GM18520 (cell line): ENCODE data around the gene MAPRE3.

Experiments used
- ATAC-seq: cut with Tn5 transposase; IDR thresholded peaks from one replicate; pipeline ENCODE4 v1.9.1; 2021; ENCODE audit not compliant: unreplicated experiment

Gene MAPRE3

GRCh38 chr2:27010139-27010538 lies 39.7 kb downstream of the MAPRE3 start:
- no peak for ATAC-seq

- ATAC-seq = no peak
Observed at GRCh38 chr2:27013738-27014137, 43.3 kb downstream of the MAPRE3 start.

GRCh38 chr2:27014771-27015433 lies 44.5 kb downstream of the MAPRE3 start:
- no peak for ATAC-seq

- no peak for ATAC-seq
Observed at GRCh38 chr2:27016801-27017325, 46.4 kb downstream of the MAPRE3 start.

GRCh38 chr2:27018142-27018541 lies 47.7 kb downstream of the MAPRE3 start:
- ATAC-seq = no peak

GRCh38 chr2:27019459-27019858 lies 49.0 kb downstream of the MAPRE3 start:
- ATAC-seq = no peak

- ATAC-seq = no peak
Observed at GRCh38 chr2:27019931-27020855, 49.8 kb downstream of the MAPRE3 start.

GRCh38 chr2:27021253-27022049 lies 51.0 kb downstream of the MAPRE3 start:
- ATAC-seq = no peak

GRCh38 chr2:27023740-27024139 lies 53.3 kb downstream of the MAPRE3 start:
- ATAC-seq = no peak

- no peak for ATAC-seq
Observed at GRCh38 chr2:27024188-27024587, 53.8 kb downstream of the MAPRE3 start.

- no peak for ATAC-seq
Observed at GRCh38 chr2:27024812-27025211, 54.4 kb downstream of the MAPRE3 start.

- ATAC-seq = no peak
Observed at GRCh38 chr2:27025281-27025800, 54.9 kb downstream of the MAPRE3 start.

- ATAC-seq = no peak
Observed at GRCh38 chr2:27025861-27026851, 55.7 kb downstream of the MAPRE3 start.

- no peak for ATAC-seq
Observed at GRCh38 chr2:27027211-27027651, 56.8 kb downstream of the MAPRE3 start.

- ATAC-seq = no peak
Observed at GRCh38 chr2:27029051-27029450, 58.6 kb downstream of the MAPRE3 start.

- ATAC-seq = peak; percentile 87
Observed at GRCh38 chr2:27032495-27033252, 62.2 kb downstream of the MAPRE3 start, which contains the start of gene TMEM214. Gene TMEM214, plus strand, starts transcription at chr2:27032965. Its CDS starts 51 bp downstream, at chr2:27033016.

GRCh38 chr2:27033253-27033852 lies 62.9 kb downstream of the MAPRE3 start:
- no peak for ATAC-seq

GRCh38 chr2:27038012-27038411 lies 67.6 kb downstream of the MAPRE3 start:
- no peak for ATAC-seq
